BE2C (cell line): ENCODE data around the gene DNM1L.
A peak's percentile ranks its signal among the peaks of the same experiment; 100 is the strongest.

ENCODE experiments used
- DNase-seq: peaks from one replicate; pipeline ENCODE4 v3.0.0-alpha.2; 2020
- H3K27me3 ChIP-seq: fragments of 250-450 bp; sonication (Bioruptor Pico); 2 replicates; pipeline ENCODE4 v1.5.1; 2020; ENCODE audit warnings: mild to moderate bottlenecking
- H3K36me3 ChIP-seq: fragments of 250-450 bp; sonication (Bioruptor Pico); 2 replicates; pipeline ENCODE4 v1.5.1; 2020; ENCODE audit warnings: mild to moderate bottlenecking
- H3K4me1 ChIP-seq: fragments of 250-450 bp; sonication (Bioruptor Pico); 2 replicates; pipeline ENCODE4 v1.5.1; 2020
- H3K4me3 ChIP-seq: 2 replicates; pipeline ENCODE4 v1.5.1; 2011; ENCODE audit warnings: low read depth, low read length
- H3K9me3 ChIP-seq: fragments of 250-450 bp; sonication (Bioruptor Pico); 2 replicates; pipeline ENCODE4 v1.5.1; 2020
- TF ChIP-seq, protein P1 (sequence below): IDR thresholded peaks from 2 replicates; pipeline ENCODE4 v1.5.1; 2012; ENCODE audit warnings: mild to moderate bottlenecking, low read depth, low read length

Gene DNM1L

DNA sequence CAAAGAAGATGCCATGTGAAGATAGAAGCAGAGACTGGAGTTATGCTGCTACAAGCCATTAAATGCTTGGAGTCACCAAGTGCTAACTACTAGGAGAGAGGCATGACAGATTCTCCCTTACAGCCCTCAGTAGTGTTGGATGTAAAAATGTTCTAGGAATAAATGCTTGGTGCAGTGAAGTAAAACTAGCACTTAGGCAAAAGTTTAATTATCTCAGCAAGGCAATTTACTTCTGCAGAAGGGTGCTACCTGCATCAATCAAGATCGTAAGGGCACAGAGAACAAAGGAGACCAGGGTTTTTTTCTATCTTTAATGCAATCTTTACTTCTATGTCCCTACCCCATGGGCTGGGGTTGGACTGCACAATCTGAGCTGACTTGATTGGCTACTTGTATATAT is 9.5 kb upstream of the DNM1L start:
- H3K4me3 ChIP-seq: no peak overlapping the region
- no peaks in the 10 kb centered on the region for H3K27me3 ChIP-seq
- no peaks in the 10 kb centered on the region for H3K36me3 ChIP-seq
- H3K9me3 ChIP-seq: no peaks in the 10 kb centered on the region
- TF ChIP-seq, protein P1, sequence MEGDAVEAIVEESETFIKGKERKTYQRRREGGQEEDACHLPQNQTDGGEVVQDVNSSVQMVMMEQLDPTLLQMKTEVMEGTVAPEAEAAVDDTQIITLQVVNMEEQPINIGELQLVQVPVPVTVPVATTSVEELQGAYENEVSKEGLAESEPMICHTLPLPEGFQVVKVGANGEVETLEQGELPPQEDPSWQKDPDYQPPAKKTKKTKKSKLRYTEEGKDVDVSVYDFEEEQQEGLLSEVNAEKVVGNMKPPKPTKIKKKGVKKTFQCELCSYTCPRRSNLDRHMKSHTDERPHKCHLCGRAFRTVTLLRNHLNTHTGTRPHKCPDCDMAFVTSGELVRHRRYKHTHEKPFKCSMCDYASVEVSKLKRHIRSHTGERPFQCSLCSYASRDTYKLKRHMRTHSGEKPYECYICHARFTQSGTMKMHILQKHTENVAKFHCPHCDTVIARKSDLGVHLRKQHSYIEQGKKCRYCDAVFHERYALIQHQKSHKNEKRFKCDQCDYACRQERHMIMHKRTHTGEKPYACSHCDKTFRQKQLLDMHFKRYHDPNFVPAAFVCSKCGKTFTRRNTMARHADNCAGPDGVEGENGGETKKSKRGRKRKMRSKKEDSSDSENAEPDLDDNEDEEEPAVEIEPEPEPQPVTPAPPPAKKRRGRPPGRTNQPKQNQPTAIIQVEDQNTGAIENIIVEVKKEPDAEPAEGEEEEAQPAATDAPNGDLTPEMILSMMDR: no peak
- peaks cover 8% of the 10 kb centered on the region; the same call in 1 of the 2 replicates for H3K4me1 ChIP-seq
- DNase-seq: no peak

- H3K9me3 ChIP-seq: no peaks in the 10 kb centered on the region
- TF ChIP-seq, protein P1: peak; percentile 78
- no peak overlapping the region for H3K4me3 ChIP-seq
- DNase-seq: peak; percentile 65
- H3K4me1 ChIP-seq: peaks cover 8% of the 10 kb centered on the region; the same call in 1 of the 2 replicates
- no peaks in the 10 kb centered on the region for H3K36me3 ChIP-seq
- H3K27me3 ChIP-seq: no peaks in the 10 kb centered on the region
These were observed 6.9 kb upstream of the DNM1L start for GRCh38 chr12:32671930-32672780.

DNA sequence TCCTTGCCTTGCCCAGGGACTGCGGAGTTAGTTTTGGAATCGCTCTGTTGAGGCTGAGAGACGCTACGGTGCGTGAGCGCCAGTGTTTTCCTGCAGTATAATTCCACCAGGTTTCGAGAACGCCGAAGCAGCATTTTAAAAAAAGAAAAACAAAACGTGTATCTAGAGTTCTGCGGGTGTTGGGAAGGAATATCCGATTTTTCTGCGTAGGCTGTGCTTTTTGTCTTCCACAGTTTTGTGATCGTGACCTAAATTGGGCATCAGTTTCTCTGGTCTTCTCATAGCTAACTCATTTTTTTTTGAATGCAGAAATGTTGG is 778 bp downstream of the DNM1L start:
- Histone ChIP-seq H3K36me3 (peaks cover 10% of the 10 kb centered on the region), H3K27me3 (no peaks in the 10 kb centered on the region), H3K4me1 (no peaks in the 10 kb centered on the region), H3K4me3 (peak overlapping the region; percentile 72), H3K9me3 (no peaks in the 10 kb centered on the region)
- TF ChIP-seq, protein P1: no peak
- DNase-seq: no peak

DNA sequence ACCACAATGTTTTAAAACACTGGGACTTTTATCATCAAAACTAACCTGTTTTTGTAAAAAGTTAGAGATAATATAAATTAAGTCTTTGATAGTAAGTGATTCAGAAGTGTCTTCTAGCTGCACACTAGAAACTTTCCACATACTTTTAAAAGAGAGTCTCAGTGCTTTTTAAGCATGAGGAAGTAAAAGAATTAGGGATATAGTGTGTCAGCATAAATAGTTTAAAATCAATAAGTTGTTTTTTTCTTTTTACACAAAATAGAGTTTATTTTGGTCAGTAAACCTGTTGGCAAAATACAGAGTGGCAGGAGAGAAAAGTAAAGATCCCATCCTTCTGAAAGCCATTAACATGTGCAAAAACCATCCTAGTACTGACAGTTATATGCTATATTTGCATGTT is 1.7 kb downstream of the DNM1L start:
- H3K36me3 ChIP-seq: peaks cover 12% of the 10 kb centered on the region
- no peaks in the 10 kb centered on the region for H3K27me3 ChIP-seq
- peak overlapping the region; percentile 72 for H3K4me3 ChIP-seq
- TF ChIP-seq, protein P1: no peak
- H3K9me3 ChIP-seq: no peaks in the 10 kb centered on the region
- DNase-seq: no peak
- H3K4me1 ChIP-seq: no peaks in the 10 kb centered on the region

- Histone ChIP-seq H3K4me1 (no peaks in the 10 kb centered on the region), H3K36me3 (peaks cover 15% of the 10 kb centered on the region), H3K9me3 (no peaks in the 10 kb centered on the region), H3K27me3 (no peaks in the 10 kb centered on the region), H3K4me3 (peak overlapping the region; percentile 72)
- TF ChIP-seq, protein P1: no peak
- DNase-seq: no peak
These were observed 2.2 kb downstream of the DNM1L start for GRCh38 chr12:32681272-32681671.

DNA sequence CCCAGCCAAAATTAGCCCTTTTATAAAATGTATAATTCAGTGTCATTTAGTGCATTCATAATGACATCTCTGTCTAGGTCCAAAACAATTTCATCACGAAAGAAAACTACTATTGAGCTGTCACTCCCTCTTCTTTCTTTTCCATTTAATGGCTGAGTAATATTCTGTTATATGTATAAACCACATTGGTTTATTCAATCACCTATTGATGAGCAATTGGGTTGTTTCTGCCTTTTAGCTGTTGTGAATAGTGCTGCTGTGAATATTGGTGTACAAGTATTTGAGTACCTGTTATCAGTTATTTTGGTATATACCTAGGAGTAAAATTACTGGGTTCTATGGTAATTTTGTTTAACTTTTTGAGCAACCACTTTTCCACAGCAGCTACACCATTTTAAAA is 7.2 kb downstream of the DNM1L start:
- DNase-seq: no peak
- TF ChIP-seq, protein P1: no peak
- no peaks in the 10 kb centered on the region for H3K9me3 ChIP-seq
- H3K36me3 ChIP-seq: peaks cover 19% of the 10 kb centered on the region
- no peak overlapping the region for H3K4me3 ChIP-seq
- H3K4me1 ChIP-seq: peaks cover 7% of the 10 kb centered on the region
- no peaks in the 10 kb centered on the region for H3K27me3 ChIP-seq
